ENCODE results near the gene GSTM3.

GRCh38 chr1:109777436-109777835 lies 36.6 kb upstream of the GSTM3 start:
- TF ChIP-seq CTCF (IDR thresholded peaks at IDR 0.05 in 8 of 11, conservative IDR thresholded peaks at IDR 0.05 in 3 of 11) (no peak), POLR2A (IDR thresholded peaks at IDR 0.05) (no peak), POLR2AphosphoS5 (IDR thresholded peaks at IDR 0.05) (no peak)
